ENCODE measurements around the gene SLC16A3. TPM values are rescaled to one million over a fixed set of nuclear protein-coding genes. Genes with fewer than 3 reads are reported as not detected.

Gene SLC16A3
- total and polyA plus RNA-seq, 2 of the 8 experiments (the other 6 are each of a cell fraction or from before 2014, with no cell fraction given) = 3.8 to 8.7 TPM

DNA sequence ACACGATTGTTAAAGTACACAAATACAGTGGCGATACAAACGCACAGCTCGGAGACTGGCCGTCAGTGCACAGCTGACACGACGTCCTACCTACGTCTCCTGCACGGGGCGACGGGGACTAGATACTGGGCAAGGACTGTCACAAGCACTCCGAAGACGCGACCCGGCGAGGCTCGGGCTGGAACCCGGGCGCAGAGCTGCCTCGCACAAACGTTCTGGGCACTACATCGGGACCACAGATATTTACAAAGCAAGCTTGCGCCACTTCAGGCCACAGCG is 13.8 kb downstream of the SLC16A3 start:
- Histone ChIP-seq H4K5ac (ENCODE audit: insufficient read length, low read depth, low read length) (no peak overlapping the region), H3K4ac (replicated peaks; ENCODE audit: insufficient read length, low read depth, low read length) (no peak overlapping the region), H3K9me3 (ENCODE audit: insufficient read depth in 2 of 2, low read depth in 1 of 2, low read length in 1 of 2) (no peaks in the 10 kb centered on the region; a peak in 1 of 4 replicates), H2BK15ac (ENCODE audit: low read length) (no peak overlapping the region), H3K27me3 (replicated peaks in 1 of 4; ENCODE audit: control insufficient read depth in 3 of 4, extremely low read depth in 1 of 4, insufficient read depth in 3 of 4, low read length in 3 of 4) (no peaks in the 10 kb centered on the region), H2BK5ac (ENCODE audit: low read depth, low read length) (no peak overlapping the region), H3K14ac (ENCODE audit: insufficient read length) (no peak overlapping the region), H2BK20ac (ENCODE audit: low read length) (no peak overlapping the region), H3K4me2 (ENCODE audit: insufficient read depth in 1 of 2, low read depth in 2 of 2, low read length in 2 of 2) (no peak overlapping the region), H3K23me2 (ENCODE audit: low read depth, low read length) (no peaks in the 10 kb centered on the region), H4K91ac (replicated peaks; ENCODE audit: insufficient read length, low read length) (no peak overlapping the region), H3K9ac (replicated peaks in 1 of 4; ENCODE audit: extremely low read depth in 1 of 4, low read depth in 3 of 4, low read length in 3 of 4) (0 out of 7 replicates have a peak overlapping the region, but pooled peaks of 1 of the 4 experiments have one; percentile 4), H3K36me3 (ENCODE audit: control insufficient read depth in 2 of 4, insufficient read depth in 4 of 4, low read length in 3 of 4) (peaks cover 23 to 59% (median 48%) of the 10 kb centered on the region in 4 experiments), H2BK120ac (replicated peaks; ENCODE audit: low read depth, low read length) (no peak overlapping the region), H2AFZ (ENCODE audit: low read length) (no peak overlapping the region), H4K8ac (ENCODE audit: extremely low read depth, insufficient read depth, low read length) (0 out of 2 replicates have a peak overlapping the region, but pooled peaks have one; percentile 4), H3K79me1 (ENCODE audit: low read depth, low read length) (peaks cover 12% of the 10 kb centered on the region), H2BK12ac (ENCODE audit: low read depth, low read length) (no peak overlapping the region), H3K27ac (ENCODE audit: low read depth, low read length) (no peak overlapping the region), H3K79me2 (ENCODE audit: control insufficient read depth in 1 of 2, insufficient read depth in 2 of 2, low read length in 2 of 2) (peaks cover 0 to 12% of the 10 kb centered on the region in 2 experiments; a peak in 1 of 4 replicates), H4K20me1 (replicated peaks in 1 of 2; ENCODE audit: control insufficient read depth in 1 of 2, insufficient read depth in 2 of 2, low read length in 2 of 2) (peaks cover 30 to 43% of the 10 kb centered on the region in 2 experiments), H3K56ac (replicated peaks; ENCODE audit: insufficient read length, low read depth, low read length) (no peak overlapping the region), H2AK5ac (ENCODE audit: low read depth, low read length) (no peak overlapping the region), H3K4me3 (ENCODE audit: extremely low read depth in 1 of 4, insufficient read depth in 2 of 4, low read depth in 3 of 4, low read length in 4 of 4) (no peak overlapping the region), H3K23ac (ENCODE audit: insufficient read length) (no peak overlapping the region), H3K4me1 (replicated peaks in 1 of 4; ENCODE audit: control insufficient read depth in 3 of 4, insufficient read depth in 4 of 4, low read length in 3 of 4) (peaks cover 0 to 3% (median 0%) of the 10 kb centered on the region in 4 experiments; a peak in 1 of 7 replicates), H3K18ac (ENCODE audit: extremely low read depth, low read length) (no peak overlapping the region)
- POLR2A ChIA-PET (ENCODE audit: partially characterized antibody) = interaction anchor here (0.8 to 2.0 kb wide), 5 partner anchors 11 to 260 kb away, joined by 3 to 8 read pairs (median 6); no protein-coding TSS in a partner anchor
- FAIRE-seq (no peak), DNase-seq (ENCODE audit: low read depth in 1 of 2, low spot score in 2 of 2) (no peak)
- 93% methylated on average over 24 of the region's 24 CpGs; no CpG with 5 or more reads in 1 of the 2 experiments for WGBS, 2 experiments (ENCODE audit: extremely low coverage in 1 of 2, insufficient coverage in 1 of 2, insufficient read length in 1 of 2, insufficient replicate concordance in 2 of 2, low coverage in 1 of 2, low lambda C conversion rate in 2 of 2, missing lambda C conversion rate in 1 of 2)
- CTCF ChIA-PET (ENCODE audit: partially characterized antibody) = interaction anchor here (1.1 to 2.3 kb wide), 7 partner anchors 9 to 147 kb away, joined by 3 to 12 read pairs (median 5); partner anchors contain the start of gene SLC16A3
- TF ChIP-seq SAP30 (IDR thresholded peaks at IDR 0.05; ENCODE audit: insufficient read depth, insufficient replicate concordance, low read length) (no peak), KDM4A (IDR thresholded peaks at IDR 0.05; ENCODE audit: low read depth, low read length, severe bottlenecking) (no peak), SP2 (IDR thresholded peaks at IDR 0.05; ENCODE audit: low read length) (no peak), CBX8 (IDR thresholded peaks at IDR 0.05; ENCODE audit: borderline replicate concordance, low read depth, low read length) (no peak), ZNF274 (IDR thresholded peaks at IDR 0.05; ENCODE audit: borderline replicate concordance, extremely low read depth, low read length) (no peak), CHD1 (IDR thresholded peaks at IDR 0.05; ENCODE audit: low read depth, low read length) (no peak), CHD2 (IDR thresholded peaks at IDR 0.05; ENCODE audit: low read length) (no peak), CBX5 (IDR thresholded peaks at IDR 0.05; ENCODE audit: low read depth, low read length) (no peak), KDM5A (IDR thresholded peaks at IDR 0.05; ENCODE audit: low read length) (no peak), RFX5 (IDR thresholded peaks at IDR 0.05; ENCODE audit: borderline replicate concordance, low read depth, low read length) (no peak), EGR1 (IDR thresholded peaks at IDR 0.05; ENCODE audit: borderline replicate concordance, low read depth, low read length) (no peak), RXRA (IDR thresholded peaks at IDR 0.05; ENCODE audit: insufficient read depth, low read depth, low read length) (no peak), JUN (IDR thresholded peaks at IDR 0.05; ENCODE audit: low read depth, low read length) (no peak), SP1 (IDR thresholded peaks at IDR 0.05; ENCODE audit: low read depth, low read length) (no peak)

Measured in H1 (cell line).